Esophagus muscularis mucosa (tissue), 4 donors: ENCODE measurements around the gene COLEC12. TPM values are rescaled to one million over a fixed set of nuclear protein-coding genes. Genes with fewer than 3 reads are reported as not detected.
A peak's percentile ranks its signal among the peaks of the same experiment; 100 is the strongest.

Source experiments
- DNase-seq: peaks from one replicate; pipeline ENCODE4 v3.0.0-alpha.2; 2017; ENCODE audit errors: extremely low spot score
- H3K27ac ChIP-seq, 4 donors: fragments of 200-600 bp; sonication (generic); replicated peaks in 1 of 4; 1 replicate in 3 of 4; 2 replicates in 1 of 4; pipeline ENCODE4 v1.5.1; 2016 to 2019; ENCODE audit warnings: mild to moderate bottlenecking in 1 of 4
- H3K27me3 ChIP-seq, 4 donors: fragments of 200-600 bp; sonication (generic); one replicate each; pipeline versions ENCODE4 v1.5.1 to v1.6.0; 2016 to 2019
- H3K36me3 ChIP-seq, 4 donors: fragments of 200-600 bp; sonication (generic); one replicate each; pipeline ENCODE4 v1.5.1; 2016 to 2019
- H3K4me1 ChIP-seq, 4 donors: fragments of 200-600 bp; sonication (generic); one replicate each; pipeline ENCODE4 v1.5.1; 2016 to 2019
- H3K4me3 ChIP-seq, 4 donors: fragments of 200-600 bp; sonication (generic); 1 replicate in 2 of 4; 2 replicates in 2 of 4; pipeline ENCODE4 v1.5.1; 2016 to 2019; ENCODE audit warnings: mild to moderate bottlenecking in 4 of 4, moderate library complexity in 1 of 4
- H3K9me3 ChIP-seq, 4 donors: fragments of 200-600 bp; sonication (generic); 1 replicate in 3 of 4; 2 replicates in 1 of 4; pipeline ENCODE4 v1.5.1; 2016 to 2019
- EP300 ChIP-seq: sonication (generic); formaldehyde crosslinking; IDR thresholded peaks from one replicate; pipeline ENCODE4 v1.6.1; 2017; ENCODE audit warnings: antibody characterized with exemption
- POLR2A ChIP-seq: fragments of 450-650 bp; IDR thresholded peaks from one replicate; pipeline ENCODE4 v1.6.1; 2017; ENCODE audit warnings: antibody characterized with exemption, moderate library complexity, mild to moderate bottlenecking, low read depth
- POLR2AphosphoS5 ChIP-seq, 2 donors: sonication (generic); formaldehyde crosslinking; IDR thresholded peaks; one replicate each; pipeline ENCODE4 v1.6.1; 2017; ENCODE audit warnings: antibody characterized with exemption in 2 of 2
- WGBS: methylation state at CpG from one replicate; pipeline ENCODE4 v1.1.5; 2018; 5-methylcytosine and 5-hydroxymethylcytosine counted together
- intact Hi-C: fragments of 100-400 bp; cut with DNase I; formaldehyde crosslinking; loops from one replicate; pipeline ENCODE4 v1.15.1; 2023
- total RNA-seq, 4 donors: library from RNA; depleted of rRNA; stranded (reverse); fragments of >200 nt; gene quantifications; one replicate each; pipeline versions ENCODE4 v1.1.0 to v1.2.1, GENCODE V29; 2016
- TF ChIP-seq, protein P1 (sequence below), 3 experiments: fragments of 200-600 bp in 2 of 3; fragments of 450-650 bp in 1 of 3; sonication (generic) in 2 of 3; IDR thresholded peaks; one replicate each; pipeline ENCODE4 v1.5.1; 2017 to 2019; ENCODE audit warnings: antibody characterized with exemption in 3 of 3, mild to moderate bottlenecking in 2 of 3, moderate library complexity in 1 of 3

COLEC12 gene
- total RNA-seq, 4 donors from 2014 or later: 17.9 to 36.4 (median 23.5) TPM

DNA sequence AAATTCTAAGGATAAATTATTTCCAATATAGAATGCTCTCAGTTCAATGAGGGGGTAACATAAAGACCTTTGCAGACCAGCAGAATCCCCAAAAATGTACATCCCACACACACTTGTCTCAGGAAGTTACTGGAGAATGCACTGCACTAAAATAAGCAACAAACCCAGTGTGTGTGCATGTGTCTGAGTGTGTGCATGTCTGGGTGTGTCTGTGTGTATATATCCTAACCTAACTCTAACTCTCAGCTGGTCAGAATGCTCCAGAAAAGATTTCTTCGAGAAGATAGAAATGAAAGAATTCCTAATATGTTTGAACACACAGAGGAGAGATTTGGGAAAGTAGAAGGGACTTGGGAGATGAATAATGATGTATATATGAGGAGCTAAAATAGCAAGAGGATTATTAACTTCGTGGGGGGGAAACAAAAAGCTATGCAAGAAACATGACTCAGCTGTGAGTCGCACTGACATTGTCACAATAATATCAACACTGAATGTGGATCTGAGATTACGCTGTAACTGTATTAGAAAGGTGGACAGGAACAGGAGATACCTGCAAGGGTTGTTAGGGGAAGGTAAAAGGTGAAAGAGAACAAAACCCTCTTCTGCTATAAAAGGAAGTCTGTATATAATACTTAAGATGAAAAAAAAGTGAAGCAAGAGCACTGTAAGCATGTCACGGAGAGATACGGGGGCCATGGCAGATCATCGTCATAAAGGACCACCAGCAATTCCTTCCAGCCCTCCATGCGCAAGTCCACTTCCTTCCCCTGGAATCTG lies 11.1 kb downstream of the COLEC12 start:
- no peaks in the 10 kb centered on the region for H3K9me3 ChIP-seq
- H3K27ac ChIP-seq: peak overlapping the region; percentile 49 to 64 (median 60)
- no peaks in the 10 kb centered on the region for H3K27me3 ChIP-seq
- intact Hi-C loops: no loop called here
- no peaks in the 10 kb centered on the region for H3K36me3 ChIP-seq
- DNase-seq: no peak
- no peak overlapping the region for H3K4me3 ChIP-seq
- H3K4me1 ChIP-seq: peaks cover 0 to 60% (median 52%) of the 10 kb centered on the region in 4 donors
- 49% methylated on average over 8 of the region's 8 CpGs for WGBS
- TF ChIP-seq POLR2A: no peak

DNA sequence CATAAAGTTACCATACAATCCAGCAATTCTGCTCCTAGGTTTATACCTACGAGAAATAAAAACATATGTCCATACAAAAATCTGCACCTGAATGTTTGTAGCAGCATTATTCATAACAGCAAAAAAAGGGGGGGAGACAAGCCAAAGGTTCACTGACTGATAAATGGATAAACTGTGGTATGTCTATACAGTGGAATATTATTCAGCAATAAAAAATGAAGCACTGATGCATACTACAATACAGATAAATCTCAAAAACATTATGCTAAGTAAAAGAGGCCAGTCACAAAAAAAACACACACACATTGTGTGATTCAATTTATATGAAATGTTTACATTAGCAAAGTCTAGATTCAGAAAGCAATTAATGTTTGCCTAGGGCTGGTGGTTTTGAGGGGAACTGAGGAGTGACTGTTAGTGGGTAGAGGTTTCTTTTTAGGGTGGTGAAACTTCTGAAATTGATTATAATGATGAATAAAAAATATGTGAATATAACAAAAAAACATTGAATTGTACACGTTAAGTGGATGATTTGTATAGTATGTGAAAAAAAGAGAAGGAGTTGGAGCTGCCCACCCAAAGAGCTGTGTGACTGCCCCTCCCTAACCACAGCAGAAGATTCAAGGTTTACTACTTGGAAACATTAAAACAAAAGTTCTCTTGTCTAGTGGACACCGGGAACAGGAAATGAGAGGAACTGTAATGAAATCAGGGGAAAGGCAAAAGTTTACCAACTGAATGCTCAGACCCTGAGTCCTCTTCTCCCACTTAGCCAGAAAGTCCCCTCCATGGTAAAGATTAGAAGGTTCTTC lies 13.4 kb downstream of the COLEC12 start:
- TF ChIP-seq POLR2AphosphoS5 (IDR thresholded peaks at IDR 0.05): no peak
- no peak for TF ChIP-seq EP300
- TF ChIP-seq, protein P1, sequence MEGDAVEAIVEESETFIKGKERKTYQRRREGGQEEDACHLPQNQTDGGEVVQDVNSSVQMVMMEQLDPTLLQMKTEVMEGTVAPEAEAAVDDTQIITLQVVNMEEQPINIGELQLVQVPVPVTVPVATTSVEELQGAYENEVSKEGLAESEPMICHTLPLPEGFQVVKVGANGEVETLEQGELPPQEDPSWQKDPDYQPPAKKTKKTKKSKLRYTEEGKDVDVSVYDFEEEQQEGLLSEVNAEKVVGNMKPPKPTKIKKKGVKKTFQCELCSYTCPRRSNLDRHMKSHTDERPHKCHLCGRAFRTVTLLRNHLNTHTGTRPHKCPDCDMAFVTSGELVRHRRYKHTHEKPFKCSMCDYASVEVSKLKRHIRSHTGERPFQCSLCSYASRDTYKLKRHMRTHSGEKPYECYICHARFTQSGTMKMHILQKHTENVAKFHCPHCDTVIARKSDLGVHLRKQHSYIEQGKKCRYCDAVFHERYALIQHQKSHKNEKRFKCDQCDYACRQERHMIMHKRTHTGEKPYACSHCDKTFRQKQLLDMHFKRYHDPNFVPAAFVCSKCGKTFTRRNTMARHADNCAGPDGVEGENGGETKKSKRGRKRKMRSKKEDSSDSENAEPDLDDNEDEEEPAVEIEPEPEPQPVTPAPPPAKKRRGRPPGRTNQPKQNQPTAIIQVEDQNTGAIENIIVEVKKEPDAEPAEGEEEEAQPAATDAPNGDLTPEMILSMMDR (IDR thresholded peaks at IDR 0.05): no peak
- no peak for TF ChIP-seq POLR2A
- no peaks in the 10 kb centered on the region for H3K9me3 ChIP-seq
- no peak for DNase-seq
- H3K4me3 ChIP-seq: no peak overlapping the region
- H3K36me3 ChIP-seq: no peaks in the 10 kb centered on the region
- no peaks in the 10 kb centered on the region for H3K27me3 ChIP-seq
- intact Hi-C loops: no loop called here
- H3K4me1 ChIP-seq: peaks cover 0 to 37% (median 30%) of the 10 kb centered on the region in 4 donors
- H3K27ac ChIP-seq: no peak overlapping the region
- 69% methylated on average over 3 of the region's 3 CpGs for WGBS

DNA sequence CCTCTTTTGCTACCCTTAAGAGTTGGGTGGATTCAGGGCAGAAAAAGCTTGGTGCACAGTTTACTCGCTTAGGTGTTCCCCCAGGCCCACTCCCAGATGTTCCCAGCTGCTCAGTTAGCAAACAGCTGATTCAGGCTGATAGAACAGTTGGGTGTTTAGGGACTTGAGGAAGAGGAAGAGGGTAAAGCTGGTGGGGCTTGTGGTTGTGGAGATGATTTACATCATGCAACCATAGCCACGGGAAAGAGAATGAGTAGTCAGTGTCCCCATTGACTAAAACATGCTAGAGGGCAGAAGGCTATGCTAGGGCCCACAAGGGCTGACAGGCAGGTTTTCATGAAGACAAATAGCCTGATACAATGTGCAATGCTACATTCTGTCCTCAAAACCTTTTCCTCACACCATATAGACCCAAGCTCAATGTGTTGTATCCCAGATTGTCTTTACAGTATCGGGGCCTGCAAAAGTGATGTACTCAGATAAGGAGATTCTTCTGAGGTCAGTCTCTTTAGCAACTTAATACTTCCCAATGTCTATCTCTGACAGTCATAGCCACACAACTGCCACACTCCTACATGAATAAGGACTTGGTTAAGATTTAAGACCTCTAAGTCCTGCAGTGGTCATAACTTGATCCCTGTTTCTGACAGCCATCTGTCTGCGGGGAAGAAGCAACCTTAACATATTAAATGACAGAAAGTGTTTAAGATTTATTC lies 15.6 kb downstream of the COLEC12 start:
- Histone ChIP-seq H3K27me3 (no peaks in the 10 kb centered on the region), H3K4me1 (peaks cover 0 to 31% (median 15%) of the 10 kb centered on the region in 4 donors), H3K9me3 (no peaks in the 10 kb centered on the region), H3K4me3 (no peak overlapping the region), H3K27ac (no peak overlapping the region), H3K36me3 (no peaks in the 10 kb centered on the region)
- WGBS: 81% methylated on average over 4 of the region's 4 CpGs
- TF ChIP-seq POLR2AphosphoS5 (IDR thresholded peaks at IDR 0.05) (no peak), POLR2A (no peak), EP300 (no peak)
- TF ChIP-seq, protein P1 (IDR thresholded peaks at IDR 0.05): no peak
- intact Hi-C loops: no loop called here
- DNase-seq: no peak

DNA sequence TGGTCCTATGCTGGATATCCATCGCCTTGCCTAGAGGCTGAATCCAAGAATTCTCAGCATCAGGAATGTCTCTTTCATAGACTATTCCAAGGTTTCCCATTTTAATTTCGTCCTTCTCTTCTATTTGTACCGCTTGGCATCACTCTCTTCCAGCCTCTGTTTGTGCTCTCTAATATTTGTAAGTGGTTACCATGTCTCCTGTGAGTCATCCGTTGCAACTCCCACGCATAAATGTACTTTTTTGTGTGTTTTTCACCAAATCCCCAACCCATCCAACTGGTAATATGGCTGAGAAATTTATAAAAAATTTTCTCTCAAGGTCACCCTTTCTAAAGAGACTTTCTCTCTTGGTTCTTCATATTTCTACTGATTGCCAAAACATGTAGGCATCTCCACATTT lies 21.8 kb downstream of the COLEC12 start:
- H3K4me3 ChIP-seq: no peak overlapping the region
- DNase-seq: no peak
- no peaks in the 10 kb centered on the region for H3K36me3 ChIP-seq
- H3K4me1 ChIP-seq: peaks cover 4 to 66% (median 61%) of the 10 kb centered on the region in 4 donors
- H3K9me3 ChIP-seq: no peaks in the 10 kb centered on the region
- intact Hi-C loops: no loop called here
- H3K27me3 ChIP-seq: no peaks in the 10 kb centered on the region
- TF ChIP-seq EP300 (no peak), POLR2A (no peak), POLR2AphosphoS5 (IDR thresholded peaks at IDR 0.05) (no peak)
- TF ChIP-seq, protein P1 (IDR thresholded peaks at IDR 0.05): no peak
- H3K27ac ChIP-seq: peak overlapping the region; percentile 58 to 84 (median 62)
- 51% methylated on average over 5 of the region's 5 CpGs for WGBS
